ENCODE data around the gene WDR47.

Gene WDR47

DNA sequence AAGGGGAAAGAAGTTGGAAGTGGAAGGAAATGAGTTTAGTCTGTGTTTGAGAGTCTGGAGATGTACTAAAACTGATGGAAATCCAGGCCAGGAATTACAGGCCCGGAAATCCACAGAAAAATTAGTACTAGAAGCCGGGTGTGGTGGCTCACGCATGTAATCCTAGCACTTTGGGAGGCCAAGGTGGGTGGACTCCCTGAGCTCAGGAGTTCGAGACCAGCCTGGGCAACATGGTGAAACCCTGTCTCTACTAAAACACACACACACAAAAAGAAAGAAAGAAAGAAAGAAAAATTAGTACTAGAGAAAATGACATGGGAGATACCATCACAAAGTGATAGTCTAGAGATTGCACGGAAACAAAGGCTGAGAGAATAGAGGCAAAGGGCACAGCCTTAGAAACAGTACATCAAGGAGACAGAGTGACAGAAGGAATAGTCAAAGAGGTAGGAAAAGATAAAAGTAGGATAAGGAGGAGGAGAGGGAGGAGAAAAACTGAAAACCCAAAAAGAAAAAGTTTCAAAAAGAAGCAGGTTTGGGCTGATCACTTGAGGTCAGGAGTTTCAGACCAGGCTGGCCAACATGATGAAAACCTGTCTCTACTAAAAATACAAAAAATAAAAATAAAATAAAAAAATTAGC, 38.7 kb upstream of the WDR47 start:
- DNase-seq: no peak
- no peak overlapping the region for H4K8ac ChIP-seq (ENCODE audit: low read length)
- H3K36me3 ChIP-seq (ENCODE audit: control insufficient read depth in 1 of 2, insufficient read depth in 2 of 2, low read depth in 1 of 2, low read length in 2 of 2): no peaks in the 10 kb centered on the region
- H3K4me1 ChIP-seq (ENCODE audit: control insufficient read depth, insufficient read depth, low read depth, low read length): peaks cover 7% of the 10 kb centered on the region
- no peak overlapping the region for H3K4me2 ChIP-seq (ENCODE audit: low read length, poor library complexity, severe bottlenecking)
- no peaks in the 10 kb centered on the region for H3K79me1 ChIP-seq (replicated peaks; ENCODE audit: low read length, poor library complexity, severe bottlenecking)
- no peak overlapping the region for H3K4ac ChIP-seq (ENCODE audit: low read depth in 1 of 2, low read length in 2 of 2)
- no peak overlapping the region for H2AFZ ChIP-seq (ENCODE audit: low read depth, low read length)
- no peaks in the 10 kb centered on the region for H3K9me3 ChIP-seq (ENCODE audit: control insufficient read depth, low read length)
- H3K9ac ChIP-seq (ENCODE audit: low read length): peak overlapping the region; percentile 88
- no peak overlapping the region for H3K23ac ChIP-seq (ENCODE audit: low read length in 2 of 2)
- H3K14ac ChIP-seq (ENCODE audit: low read length in 2 of 2): no peak overlapping the region
- H4K91ac ChIP-seq (ENCODE audit: low read length): no peak overlapping the region
- no peak overlapping the region for H2AK5ac ChIP-seq (ENCODE audit: low read length, severe bottlenecking)
- H3K27me3 ChIP-seq (ENCODE audit: control insufficient read depth in 1 of 2, insufficient read depth in 1 of 2, low read length in 2 of 2): no peaks in the 10 kb centered on the region
- no peak overlapping the region for H3K18ac ChIP-seq (ENCODE audit: low read depth in 1 of 2, low read length in 2 of 2)
- H2BK120ac ChIP-seq (ENCODE audit: low read depth, low read length): no peak overlapping the region
- H2BK12ac ChIP-seq (ENCODE audit: low read length in 2 of 2): no peak overlapping the region
- no peak overlapping the region for H2BK15ac ChIP-seq (ENCODE audit: low read depth, poor library complexity, severe bottlenecking)
- no peak overlapping the region for H3K4me3 ChIP-seq (ENCODE audit: insufficient read depth in 1 of 2, low read depth in 1 of 2, low read length in 2 of 2)
- no peak overlapping the region for H2BK5ac ChIP-seq (ENCODE audit: low read depth, low read length, poor library complexity, severe bottlenecking)
- no peak overlapping the region for H3K27ac ChIP-seq (ENCODE audit: low read length, poor library complexity, severe bottlenecking)
- WGBS: 98% methylated on average over 2 of the region's 5 CpGs

DNA sequence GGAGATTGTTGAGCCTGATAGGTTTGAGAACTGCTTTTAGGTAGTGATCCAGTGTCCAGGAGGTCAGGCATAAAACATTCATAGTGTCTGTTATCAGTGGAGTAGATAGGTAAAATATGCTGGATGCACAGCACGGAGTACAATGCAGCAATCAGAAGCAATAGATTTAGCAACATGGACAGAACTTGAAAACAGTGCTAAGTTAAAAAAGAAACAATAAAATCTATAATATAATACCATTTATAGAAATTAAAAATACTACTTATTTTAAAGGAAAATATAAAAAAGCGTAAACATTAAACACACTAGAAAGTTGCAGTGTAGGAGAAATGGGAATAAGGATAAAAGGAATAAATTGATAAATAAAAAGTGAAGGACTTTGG, 37.3 kb upstream of the WDR47 start:
- H2BK15ac ChIP-seq (ENCODE audit: low read depth, poor library complexity, severe bottlenecking): no peak overlapping the region
- H3K14ac ChIP-seq (ENCODE audit: low read length in 2 of 2): no peak overlapping the region
- peaks cover 3% of the 10 kb centered on the region for H3K4me1 ChIP-seq (ENCODE audit: control insufficient read depth, insufficient read depth, low read depth, low read length)
- H2AK5ac ChIP-seq (ENCODE audit: low read length, severe bottlenecking): no peak overlapping the region
- H2BK5ac ChIP-seq (ENCODE audit: low read depth, low read length, poor library complexity, severe bottlenecking): no peak overlapping the region
- peak overlapping the region; percentile 88 for H3K9ac ChIP-seq (ENCODE audit: low read length)
- H3K79me1 ChIP-seq (replicated peaks; ENCODE audit: low read length, poor library complexity, severe bottlenecking): no peaks in the 10 kb centered on the region
- no peak overlapping the region for H4K91ac ChIP-seq (ENCODE audit: low read length)
- H3K23ac ChIP-seq (ENCODE audit: low read length in 2 of 2): no peak overlapping the region
- no peaks in the 10 kb centered on the region for H3K27me3 ChIP-seq (ENCODE audit: control insufficient read depth in 1 of 2, insufficient read depth in 1 of 2, low read length in 2 of 2)
- H3K27ac ChIP-seq (ENCODE audit: low read length, poor library complexity, severe bottlenecking): no peak overlapping the region
- no peak overlapping the region for H3K18ac ChIP-seq (ENCODE audit: low read depth in 1 of 2, low read length in 2 of 2)
- H3K36me3 ChIP-seq (ENCODE audit: control insufficient read depth in 1 of 2, insufficient read depth in 2 of 2, low read depth in 1 of 2, low read length in 2 of 2): no peaks in the 10 kb centered on the region
- DNase-seq: no peak
- no peak overlapping the region for H2BK12ac ChIP-seq (ENCODE audit: low read length in 2 of 2)
- 93% methylated on average over 1 of the region's 2 CpGs for WGBS
- H3K4me3 ChIP-seq (ENCODE audit: insufficient read depth in 1 of 2, low read depth in 1 of 2, low read length in 2 of 2): no peak overlapping the region
- H2AFZ ChIP-seq (ENCODE audit: low read depth, low read length): no peak overlapping the region
- H2BK120ac ChIP-seq (ENCODE audit: low read depth, low read length): no peak overlapping the region
- H3K4ac ChIP-seq (ENCODE audit: low read depth in 1 of 2, low read length in 2 of 2): no peak overlapping the region
- H3K4me2 ChIP-seq (ENCODE audit: low read length, poor library complexity, severe bottlenecking): no peak overlapping the region
- no peaks in the 10 kb centered on the region for H3K9me3 ChIP-seq (ENCODE audit: control insufficient read depth, low read length)
- no peak overlapping the region for H4K8ac ChIP-seq (ENCODE audit: low read length)

DNA sequence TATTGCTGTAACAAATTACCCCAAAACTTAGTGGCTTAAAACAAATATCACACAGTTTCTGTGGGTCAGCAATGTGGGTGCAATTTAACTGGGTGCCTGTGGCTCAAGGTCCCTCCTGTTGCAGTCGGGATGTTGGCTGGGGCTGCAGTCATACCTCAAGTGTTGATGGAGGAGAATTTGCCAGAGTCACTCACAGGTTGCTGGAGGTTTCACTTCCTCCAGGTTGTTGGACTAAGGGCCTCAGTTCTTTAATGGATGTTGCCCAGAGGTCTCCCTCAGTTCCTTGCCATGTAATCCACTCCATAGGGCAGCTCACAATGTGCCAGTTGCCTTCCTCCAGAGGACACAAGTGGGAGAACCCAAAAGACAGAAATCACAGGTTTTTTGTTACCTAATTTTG, 36.4 kb upstream of the WDR47 start:
- no peak overlapping the region for H4K8ac ChIP-seq (ENCODE audit: low read length)
- no peak overlapping the region for H2BK12ac ChIP-seq (ENCODE audit: low read length in 2 of 2)
- DNase-seq: no peak
- 89% methylated on average over 1 of the region's 1 CpG for WGBS
- H3K27ac ChIP-seq (ENCODE audit: low read length, poor library complexity, severe bottlenecking): no peak overlapping the region
- no peak overlapping the region for H2AFZ ChIP-seq (ENCODE audit: low read depth, low read length)
- no peak overlapping the region for H3K4me2 ChIP-seq (ENCODE audit: low read length, poor library complexity, severe bottlenecking)
- H3K36me3 ChIP-seq (ENCODE audit: control insufficient read depth in 1 of 2, insufficient read depth in 2 of 2, low read depth in 1 of 2, low read length in 2 of 2): peaks cover 1 to 7% of the 10 kb centered on the region in 2 experiments
- H2AK5ac ChIP-seq (ENCODE audit: low read length, severe bottlenecking): no peak overlapping the region
- H4K91ac ChIP-seq (ENCODE audit: low read length): no peak overlapping the region
- H3K4me3 ChIP-seq (ENCODE audit: insufficient read depth in 1 of 2, low read depth in 1 of 2, low read length in 2 of 2): no peak overlapping the region
- no peak overlapping the region for H3K23ac ChIP-seq (ENCODE audit: low read length in 2 of 2)
- no peaks in the 10 kb centered on the region for H3K27me3 ChIP-seq (ENCODE audit: control insufficient read depth in 1 of 2, insufficient read depth in 1 of 2, low read length in 2 of 2)
- H3K14ac ChIP-seq (ENCODE audit: low read length in 2 of 2): no peak overlapping the region
- H3K9ac ChIP-seq (ENCODE audit: low read length): no peak overlapping the region
- H3K79me1 ChIP-seq (replicated peaks; ENCODE audit: low read length, poor library complexity, severe bottlenecking): no peaks in the 10 kb centered on the region
- peaks cover 6% of the 10 kb centered on the region for H3K4me1 ChIP-seq (ENCODE audit: control insufficient read depth, insufficient read depth, low read depth, low read length)
- no peak overlapping the region for H3K4ac ChIP-seq (ENCODE audit: low read depth in 1 of 2, low read length in 2 of 2)
- H2BK5ac ChIP-seq (ENCODE audit: low read depth, low read length, poor library complexity, severe bottlenecking): no peak overlapping the region
- H2BK120ac ChIP-seq (ENCODE audit: low read depth, low read length): no peak overlapping the region
- H3K18ac ChIP-seq (ENCODE audit: low read depth in 1 of 2, low read length in 2 of 2): no peak overlapping the region
- no peaks in the 10 kb centered on the region for H3K9me3 ChIP-seq (ENCODE audit: control insufficient read depth, low read length)
- H2BK15ac ChIP-seq (ENCODE audit: low read depth, poor library complexity, severe bottlenecking): no peak overlapping the region

DNA sequence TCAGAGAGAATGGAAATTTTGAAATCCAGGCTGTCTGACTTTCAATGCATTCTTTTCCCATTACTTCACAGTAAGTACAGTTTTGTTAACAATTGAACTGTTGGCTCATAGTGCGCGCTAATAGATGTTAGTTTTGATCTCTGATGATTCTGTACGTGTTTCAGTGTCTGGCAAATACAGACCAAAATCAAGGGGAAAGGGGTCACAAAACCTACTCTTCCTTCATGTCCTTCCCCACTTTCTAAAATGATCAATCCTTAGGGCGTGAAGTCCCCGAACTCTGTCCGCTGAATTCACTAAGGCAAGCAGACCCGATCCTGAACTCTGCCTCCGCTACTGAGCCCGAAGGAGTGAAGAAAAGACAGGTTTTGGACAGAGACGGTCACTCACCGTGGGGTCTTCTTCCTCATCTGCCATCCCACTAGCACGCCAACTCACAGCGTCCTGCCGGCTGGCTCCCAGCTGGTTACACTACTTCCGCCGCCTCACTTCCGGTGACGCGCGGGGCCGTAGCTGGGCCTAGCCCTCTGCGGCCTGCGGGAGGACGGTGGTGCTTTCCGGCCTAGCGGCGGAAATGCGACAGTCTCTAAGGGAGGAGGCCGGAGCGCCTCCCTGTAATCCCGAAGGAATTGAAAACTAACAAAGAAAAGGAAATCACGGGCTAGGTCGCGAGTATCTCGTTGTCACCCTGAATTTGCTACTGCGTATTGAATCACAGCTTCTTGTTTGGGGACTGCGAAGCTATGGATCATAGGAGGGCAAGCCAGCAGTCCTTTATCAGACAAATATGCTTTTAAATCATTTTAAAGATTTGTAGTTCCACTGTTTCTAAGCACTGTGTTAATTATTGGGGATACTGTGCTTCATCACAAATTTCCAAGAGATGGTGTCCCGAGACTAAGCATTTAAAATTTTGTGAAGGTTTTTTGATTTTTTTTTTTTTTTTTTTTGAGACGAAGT, 33.9 kb upstream of the WDR47 start, which contains the start of gene TAF13:
Gene TAF13, minus strand, starts transcription at position 473 of the 960 bp plus-strand sequence. Its CDS starts 56 bp downstream, at position 417.
- H3K4me1 ChIP-seq (ENCODE audit: control insufficient read depth, insufficient read depth, low read depth, low read length): peaks cover 9% of the 10 kb centered on the region
- peaks cover 18 to 22% of the 10 kb centered on the region in 2 experiments for H3K36me3 ChIP-seq (ENCODE audit: control insufficient read depth in 1 of 2, insufficient read depth in 2 of 2, low read depth in 1 of 2, low read length in 2 of 2)
- H3K4me3 ChIP-seq (ENCODE audit: insufficient read depth in 1 of 2, low read depth in 1 of 2, low read length in 2 of 2): peak within 1 kb of the TSS; percentile 70 to 97
- peak within 1 kb of the TSS; percentile 70 to 90 for H3K4ac ChIP-seq (ENCODE audit: low read depth in 1 of 2, low read length in 2 of 2)
- no peak within 1 kb of the TSS for H2AK5ac ChIP-seq (ENCODE audit: low read length, severe bottlenecking)
- peak within 1 kb of the TSS; percentile 90 for H3K27ac ChIP-seq (ENCODE audit: low read length, poor library complexity, severe bottlenecking)
- no peak within 1 kb of the TSS for H3K23ac ChIP-seq (ENCODE audit: low read length in 2 of 2)
- H3K18ac ChIP-seq (ENCODE audit: low read depth in 1 of 2, low read length in 2 of 2): peak within 1 kb of the TSS; percentile 81 to 86
- 6% methylated on average over 36 of the region's 39 CpGs for WGBS
- no peak within 1 kb of the TSS for H2BK15ac ChIP-seq (ENCODE audit: low read depth, poor library complexity, severe bottlenecking)
- H4K8ac ChIP-seq (ENCODE audit: low read length): peak within 1 kb of the TSS; percentile 94
- H3K79me1 ChIP-seq (replicated peaks; ENCODE audit: low read length, poor library complexity, severe bottlenecking): no peaks in the 10 kb centered on the region
- H3K9me3 ChIP-seq (ENCODE audit: control insufficient read depth, low read length): no peaks in the 10 kb centered on the region
- H2BK120ac ChIP-seq (ENCODE audit: low read depth, low read length): no peak within 1 kb of the TSS
- H4K91ac ChIP-seq (ENCODE audit: low read length): peak within 1 kb of the TSS; percentile 34
- peak; percentile 98 for DNase-seq
- H3K27me3 ChIP-seq (ENCODE audit: control insufficient read depth in 1 of 2, insufficient read depth in 1 of 2, low read length in 2 of 2): no peaks in the 10 kb centered on the region
- H3K9ac ChIP-seq (ENCODE audit: low read length): peak within 1 kb of the TSS; percentile 99
- H2BK5ac ChIP-seq (ENCODE audit: low read depth, low read length, poor library complexity, severe bottlenecking): no peak within 1 kb of the TSS
- H3K14ac ChIP-seq (ENCODE audit: low read length in 2 of 2): peak within 1 kb of the TSS in 1 of 2 experiments; percentile 59
- H2BK12ac ChIP-seq (ENCODE audit: low read length in 2 of 2): no peak within 1 kb of the TSS
- H2AFZ ChIP-seq (ENCODE audit: low read depth, low read length): no peak within 1 kb of the TSS
- H3K4me2 ChIP-seq (ENCODE audit: low read length, poor library complexity, severe bottlenecking): peak within 1 kb of the TSS; percentile 51
